Measurements from ENCODE around the gene TCTN2. TPM values are rescaled to one million over a fixed set of nuclear protein-coding genes. Genes with fewer than 3 reads are reported as not detected.

Gene TCTN2
- total and polyA plus RNA-seq, 2 of the 8 experiments (the other 6 are each of a cell fraction or from before 2014, with no cell fraction given), result 7.5 to 8.4 TPM

DNA sequence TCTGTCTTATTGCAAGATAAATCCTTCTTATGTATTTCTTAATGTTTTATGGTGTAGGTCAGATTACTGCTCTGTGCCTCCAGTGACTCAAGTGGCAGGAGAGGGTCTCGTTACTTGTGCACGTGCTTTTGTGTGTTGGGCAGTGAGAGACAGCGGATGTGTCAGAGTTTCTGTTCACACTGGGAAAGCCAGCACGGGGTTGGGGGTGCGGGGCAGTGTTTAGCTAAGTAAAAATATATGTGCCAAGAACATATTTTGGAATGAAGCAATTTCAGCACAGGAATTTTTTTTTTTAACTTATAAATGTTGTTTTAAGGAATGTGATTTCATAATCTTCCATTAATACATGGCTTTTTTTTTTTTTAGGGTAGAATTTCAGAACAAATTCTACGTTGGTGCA lies 86.6 kb downstream of the TCTN2 start:
- no peak for DNase-seq (ENCODE audit: low read depth in 1 of 2, low spot score in 2 of 2)
- Histone ChIP-seq H3K27me3 (replicated peaks in 1 of 4; ENCODE audit: control insufficient read depth in 3 of 4, extremely low read depth in 1 of 4, insufficient read depth in 3 of 4, low read length in 3 of 4) (peaks cover 0 to 2% (median under 1%) of the 10 kb centered on the region in 4 experiments; a peak in 2 of 7 replicates), H2BK12ac (ENCODE audit: low read depth, low read length) (no peak overlapping the region), H3K56ac (replicated peaks; ENCODE audit: insufficient read length, low read depth, low read length) (no peak overlapping the region), H3K4me3 (ENCODE audit: extremely low read depth in 1 of 4, insufficient read depth in 2 of 4, low read depth in 3 of 4, low read length in 4 of 4) (no peak overlapping the region), H3K9me3 (ENCODE audit: insufficient read depth in 2 of 2, low read depth in 1 of 2, low read length in 1 of 2) (no peaks in the 10 kb centered on the region), H3K18ac (ENCODE audit: extremely low read depth, low read length) (no peak overlapping the region), H2AK5ac (ENCODE audit: low read depth, low read length) (no peak overlapping the region), H4K5ac (ENCODE audit: insufficient read length, low read depth, low read length) (no peak overlapping the region), H3K4me1 (replicated peaks in 1 of 4; ENCODE audit: control insufficient read depth in 3 of 4, insufficient read depth in 4 of 4, low read length in 3 of 4) (peaks cover 0 to 3% (median 2%) of the 10 kb centered on the region in 4 experiments; a peak in 4 of 7 replicates), H3K23ac (ENCODE audit: insufficient read length) (no peak overlapping the region), H3K23me2 (ENCODE audit: low read depth, low read length) (peaks cover 5% of the 10 kb centered on the region), H4K20me1 (replicated peaks in 1 of 2; ENCODE audit: control insufficient read depth in 1 of 2, insufficient read depth in 2 of 2, low read length in 2 of 2) (peaks cover 1 to 9% of the 10 kb centered on the region in 2 experiments), H3K9ac (replicated peaks in 1 of 4; ENCODE audit: extremely low read depth in 1 of 4, low read depth in 3 of 4, low read length in 3 of 4) (no peak overlapping the region), H2BK15ac (ENCODE audit: low read length) (no peak overlapping the region), H3K79me1 (ENCODE audit: low read depth, low read length) (no peaks in the 10 kb centered on the region), H2BK5ac (ENCODE audit: low read depth, low read length) (no peak overlapping the region), H3K4ac (replicated peaks; ENCODE audit: insufficient read length, low read depth, low read length) (no peak overlapping the region), H3K27ac (ENCODE audit: low read depth, low read length) (no peak overlapping the region), H3K14ac (ENCODE audit: insufficient read length) (no peak overlapping the region), H4K8ac (ENCODE audit: extremely low read depth, insufficient read depth, low read length) (no peak overlapping the region), H2AFZ (ENCODE audit: low read length) (no peak overlapping the region), H3K79me2 (ENCODE audit: control insufficient read depth in 1 of 2, insufficient read depth in 2 of 2, low read length in 2 of 2) (no peaks in the 10 kb centered on the region), H3K36me3 (ENCODE audit: control insufficient read depth in 2 of 4, insufficient read depth in 4 of 4, low read length in 3 of 4) (peaks cover 5 to 45% (median 23%) of the 10 kb centered on the region in 4 experiments), H2BK20ac (ENCODE audit: low read length) (no peak overlapping the region), H4K91ac (replicated peaks; ENCODE audit: insufficient read length, low read length) (no peak overlapping the region), H3K4me2 (ENCODE audit: insufficient read depth in 1 of 2, low read depth in 2 of 2, low read length in 2 of 2) (no peak overlapping the region), H2BK120ac (replicated peaks; ENCODE audit: low read depth, low read length) (no peak overlapping the region)
- ChIA-PET CTCF (ENCODE audit: partially characterized antibody) (interaction anchor here (0.7 to 1.5 kb wide), 2 partner anchors 13 to 65 kb away, joined by 3 to 5 read pairs; no protein-coding TSS in a partner anchor), POLR2A (ENCODE audit: partially characterized antibody) (no interaction called here)
- WGBS, 2 experiments (ENCODE audit: extremely low coverage in 1 of 2, insufficient coverage in 1 of 2, insufficient read length in 1 of 2, insufficient replicate concordance in 2 of 2, low coverage in 1 of 2, low lambda C conversion rate in 2 of 2, missing lambda C conversion rate in 1 of 2), result 88% methylated on average over 6 of the region's 6 CpGs; no CpG with 5 or more reads in 1 of the 2 experiments
- no peak for FAIRE-seq
- TF ChIP-seq HDAC2 (IDR thresholded peaks at IDR 0.05; ENCODE audit: borderline replicate concordance in 1 of 2, low read depth in 2 of 2, low read length in 2 of 2) (no peak), RBBP5 (IDR thresholded peaks at IDR 0.05; ENCODE audit: borderline replicate concordance, low read depth, low read length) (no peak), NRF1 (IDR thresholded peaks at IDR 0.05; ENCODE audit: low read depth, low read length) (no peak), EZH2 (IDR thresholded peaks at IDR 0.05; ENCODE audit: low read depth, low read length, severe bottlenecking) (no peak), CEBPB (IDR thresholded peaks at IDR 0.05; ENCODE audit: low read depth, low read length) (no peak), CTBP2 (IDR thresholded peaks at IDR 0.05; ENCODE audit: borderline replicate concordance, insufficient read depth, insufficient read length, low read length) (no peak), RXRA (IDR thresholded peaks at IDR 0.05; ENCODE audit: insufficient read depth, low read depth, low read length) (no peak), YY1 (IDR thresholded peaks at IDR 0.05; ENCODE audit: low read depth, low read length) (no peak), RNF2 (IDR thresholded peaks at IDR 0.05; ENCODE audit: borderline replicate concordance, low read depth, low read length, missing control alignments, poor library complexity, severe bottlenecking) (no peak), TCF12 (IDR thresholded peaks at IDR 0.05; ENCODE audit: low read depth, low read length) (no peak), SP4 (IDR thresholded peaks at IDR 0.05; ENCODE audit: low read length) (no peak)
- TF ChIP-seq, protein P1, sequence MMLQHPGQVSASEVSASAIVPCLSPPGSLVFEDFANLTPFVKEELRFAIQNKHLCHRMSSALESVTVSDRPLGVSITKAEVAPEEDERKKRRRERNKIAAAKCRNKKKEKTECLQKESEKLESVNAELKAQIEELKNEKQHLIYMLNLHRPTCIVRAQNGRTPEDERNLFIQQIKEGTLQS (IDR thresholded peaks at IDR 0.05; ENCODE audit: insufficient read depth, low read depth, low read length), result no peak
- TF ChIP-seq, protein P2, sequence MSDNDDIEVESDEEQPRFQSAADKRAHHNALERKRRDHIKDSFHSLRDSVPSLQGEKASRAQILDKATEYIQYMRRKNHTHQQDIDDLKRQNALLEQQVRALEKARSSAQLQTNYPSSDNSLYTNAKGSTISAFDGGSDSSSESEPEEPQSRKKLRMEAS (IDR thresholded peaks at IDR 0.05), result no peak

All from H1 (cell line).